Activated naive CD8-positive, alpha-beta T cell treated with anti-CD3 and anti-CD28 coated beads, Interleukin-2, amount 50 U/mL, for 16 hours (primary cell): ENCODE results near the gene CHRM1.

Source experiments
- DNase-seq: peaks from one replicate; pipeline ENCODE4 v3.0.0-alpha.2; 2020; ENCODE audit warnings: low read depth, low spot score

Gene CHRM1

GRCh38 chr11:62925745-62926679, 4.8 kb upstream of the CHRM1 start:
- no peak for DNase-seq

- DNase-seq, result no peak
Observed at GRCh38 chr11:62925308-62925707, 4.1 kb upstream of the CHRM1 start.

GRCh38 chr11:62923601-62924411, 2.6 kb upstream of the CHRM1 start:
- DNase-seq, result no peak

- no peak for DNase-seq
Observed at GRCh38 chr11:62922653-62923431, 1.7 kb upstream of the CHRM1 start.

GRCh38 chr11:62922189-62922589, 1.0 kb upstream of the CHRM1 start:
- no peak for DNase-seq

GRCh38 chr11:62921573-62922188, 518 bp upstream of the CHRM1 start:
- DNase-seq, result no peak

- DNase-seq, result no peak
Observed at GRCh38 chr11:62919898-62920640, 1.1 kb downstream of the CHRM1 start.

GRCh38 chr11:62919476-62919875, 1.7 kb downstream of the CHRM1 start:
- no peak for DNase-seq

- no peak for DNase-seq
Observed at GRCh38 chr11:62918531-62918930, 2.6 kb downstream of the CHRM1 start.

GRCh38 chr11:62917906-62918502, 3.2 kb downstream of the CHRM1 start:
- no peak for DNase-seq

GRCh38 chr11:62914416-62914815, 6.7 kb downstream of the CHRM1 start:
- no peak for DNase-seq

- DNase-seq, result no peak
Observed at GRCh38 chr11:62912268-62912667, 8.9 kb downstream of the CHRM1 start.

- DNase-seq, result no peak
Observed at GRCh38 chr11:62911137-62912130, 9.7 kb downstream of the CHRM1 start.

- DNase-seq, result no peak
Observed at GRCh38 chr11:62910141-62910882, 10.9 kb downstream of the CHRM1 start.

GRCh38 chr11:62909107-62909894, 11.9 kb downstream of the CHRM1 start:
- no peak for DNase-seq

- DNase-seq, result no peak
Observed at GRCh38 chr11:62908468-62909072, 12.6 kb downstream of the CHRM1 start.

- peak; percentile 47 for DNase-seq
Observed at GRCh38 chr11:62905927-62906531, 15.1 kb downstream of the CHRM1 start.
